IMR-90 (cell line): ENCODE results near the gene AGAP1. TPM values are rescaled to one million over a fixed set of nuclear protein-coding genes. Genes with fewer than 3 reads are reported as not detected.

ENCODE experiments used
- ATAC-seq: fragments of 200-7000 bp; cut with Tn5 transposase; 2 replicates; pipeline ENCODE4 v1.9.1; 2020; ENCODE audit warnings: low read depth, mild to moderate bottlenecking, moderate library complexity
- BruUV-seq: library from RNA; stranded (reverse); fragments of 400-500 nt; replicated peaks from 2 replicates; lab custom pipeline; 2021; lab: Mats Ljungman, UMichigan
- CTCF ChIA-PET: fragments of 300-600 bp; formaldehyde crosslinking; extraction: SDS; loops from one replicate; lab custom pipeline; 2021; ENCODE audit warnings: antibody characterized with exemption; lab: Yijun Ruan, JAX
- POLR2A ChIA-PET: fragments of 300-600 bp; sonication (Branson Sonifier 250); formaldehyde crosslinking; loops from one replicate; lab custom pipeline; 2022; ENCODE audit warnings: antibody characterized with exemption; ENCODE audit not compliant: unreplicated experiment; lab: Charles Lee
- DNase-seq: peaks from one replicate; pipeline ENCODE4 v3.0.0; 2013
- H2AFZ ChIP-seq: replicated peaks from 2 replicates; pipeline ENCODE3; 2013; ENCODE audit warnings: low read length, mild to moderate bottlenecking; ENCODE audit not compliant: poor library complexity
- H2AK5ac ChIP-seq: 2 replicates; pipeline ENCODE4 v1.6.1; 2013; ENCODE audit warnings: low read depth, low read length, inconsistent platforms
- H2AK9ac ChIP-seq: replicated peaks from 2 replicates; pipeline ENCODE3; 2013; ENCODE audit warnings: mild to moderate bottlenecking, low read depth, low read length, moderate library complexity; ENCODE audit not compliant: poor library complexity
- H2BK120ac ChIP-seq: 2 replicates; pipeline ENCODE4 v1.6.1; 2013; ENCODE audit warnings: low read depth, low read length, inconsistent platforms
- H2BK15ac ChIP-seq: 3 replicates; pipeline ENCODE4 v1.6.1; 2013; ENCODE audit warnings: low read depth, low read length, inconsistent platforms
- H2BK20ac ChIP-seq: 2 replicates; pipeline ENCODE4 v1.6.1; 2013; ENCODE audit warnings: low read depth, mild to moderate bottlenecking, inconsistent platforms, low read length, moderate library complexity
- H2BK5ac ChIP-seq: 2 replicates; pipeline ENCODE4 v1.6.1; 2013; ENCODE audit warnings: mild to moderate bottlenecking, low read depth, low read length, inconsistent platforms; ENCODE audit not compliant: poor library complexity, severe bottlenecking
- H3K14ac ChIP-seq: replicated peaks from 2 replicates; pipeline ENCODE4 v1.6.1; 2013; ENCODE audit warnings: low read depth, low read length, inconsistent platforms
- H3K18ac ChIP-seq: 2 replicates; pipeline ENCODE4 v1.6.1; 2013; ENCODE audit warnings: low read depth, low read length, control low read depth
- H3K23ac ChIP-seq: 2 replicates; pipeline ENCODE4 v1.6.1; 2013; ENCODE audit warnings: low read depth, low read length, inconsistent platforms
- H3K27ac ChIP-seq: 2 replicates; pipeline ENCODE4 v1.5.1; 2013; ENCODE audit warnings: mild to moderate bottlenecking, control low read depth, low read length; ENCODE audit not compliant: insufficient read depth
- H3K27me3 ChIP-seq: 2 replicates; pipeline ENCODE4 v1.6.1; 2013; ENCODE audit warnings: low read length; ENCODE audit not compliant: control insufficient read depth, insufficient read depth
- H3K36me3 ChIP-seq: 2 replicates; pipeline ENCODE4 v1.6.1; 2013; ENCODE audit warnings: low read length, mixed read lengths; ENCODE audit not compliant: control insufficient read depth, insufficient read depth
- H3K4ac ChIP-seq: 2 replicates; pipeline ENCODE4 v1.6.1; 2013; ENCODE audit warnings: low read depth, low read length, inconsistent platforms
- H3K4me1 ChIP-seq: 2 replicates; pipeline ENCODE4 v1.6.1; 2013; ENCODE audit warnings: low read length, mixed read lengths; ENCODE audit not compliant: control insufficient read depth, insufficient read depth
- H3K4me2 ChIP-seq: 2 replicates; pipeline ENCODE4 v1.6.1; 2013; ENCODE audit warnings: low read depth, mild to moderate bottlenecking, control low read depth, low read length, moderate library complexity
- H3K4me3 ChIP-seq: 2 replicates; pipeline ENCODE4 v1.5.1; 2013; ENCODE audit warnings: low read depth, mild to moderate bottlenecking, control low read depth, low read length, moderate library complexity; ENCODE audit not compliant: insufficient read depth
- H3K56ac ChIP-seq: 2 replicates; pipeline ENCODE4 v1.6.1; 2013; ENCODE audit warnings: low read length, inconsistent platforms; ENCODE audit not compliant: insufficient read depth; ENCODE audit errors: extremely low read depth
- H3K79me1 ChIP-seq, 2 experiments: 2 replicates each; pipeline ENCODE4 v1.6.1; 2013; ENCODE audit warnings: low read length in 2 of 2, inconsistent platforms in 1 of 2, low read depth in 1 of 2
- H3K9ac ChIP-seq: 2 replicates; pipeline ENCODE4 v1.6.1; 2013; ENCODE audit warnings: low read depth, low read length, control low read depth
- H3K9me1 ChIP-seq: 2 replicates; pipeline ENCODE4 v1.6.1; 2013; ENCODE audit warnings: low read length, inconsistent platforms; ENCODE audit not compliant: insufficient read depth
- H3K9me3 ChIP-seq: 2 replicates; pipeline ENCODE4 v1.6.1; 2013; ENCODE audit warnings: low read length; ENCODE audit not compliant: control insufficient read depth, insufficient read depth
- H4K20me1 ChIP-seq: 2 replicates; pipeline ENCODE4 v1.6.1; 2013; ENCODE audit warnings: low read length, inconsistent platforms; ENCODE audit not compliant: insufficient read depth
- H4K5ac ChIP-seq: 2 replicates; pipeline ENCODE4 v1.6.1; 2013; ENCODE audit warnings: mild to moderate bottlenecking, low read depth, low read length, control low read depth
- H4K8ac ChIP-seq, 2 experiments: 2 replicates each; pipeline ENCODE4 v1.6.1; 2013; ENCODE audit warnings: low read depth in 2 of 2, low read length in 2 of 2, control low read depth in 1 of 2, inconsistent platforms in 1 of 2
- H4K91ac ChIP-seq: 2 replicates; pipeline ENCODE4 v1.6.1; 2013; ENCODE audit warnings: low read depth, low read length, inconsistent platforms; ENCODE audit not compliant: insufficient read depth
- CEBPB ChIP-seq: IDR thresholded peaks from 2 replicates; pipeline ENCODE4 v1.6.1; 2012; ENCODE audit warnings: low read depth, low read length, improper control_type of control experiment
- RCOR1 ChIP-seq: IDR thresholded peaks from 2 replicates; pipeline ENCODE4 v1.6.1; 2012; ENCODE audit warnings: mild to moderate bottlenecking, low read length, improper control_type of control experiment; ENCODE audit not compliant: insufficient replicate concordance
- WGBS, 2 experiments: methylation state at CpG; one replicate each; pipeline versions ENCODE4 v1.1.5 to v1.1.7; 2013; ENCODE audit warnings: missing lambda C conversion rate in 2 of 2; ENCODE audit not compliant: insufficient read length in 1 of 2; ENCODE audit errors: extremely low coverage in 2 of 2; 5-methylcytosine and 5-hydroxymethylcytosine counted together
- dilution Hi-C: fragments of 300-500 bp; cut with HindIII; formaldehyde crosslinking; loops from one replicate; pipeline ENCODE4 v1.14.3; 2018; ENCODE audit warnings: low sequenced_read_pairs; ENCODE audit not compliant: unreplicated experiment
- in situ Hi-C: fragments of 300-500 bp; cut with MboI; formaldehyde crosslinking; loops from 3 replicates; pipeline ENCODE4 v1.14.3; 2019; ENCODE audit warnings: low sequenced_read_pairs, inconsistent platforms, mixed read lengths
- intact Hi-C: fragments of 100-400 bp; cut with micrococcal nuclease; formaldehyde crosslinking; loops from 2 replicates; pipeline ENCODE4 v1.10.0; 2022
- polyA plus RNA-seq, 3 experiments: library from polyadenylated mRNA; depleted of rRNA; stranded (reverse); fragments of >200 nt; gene quantifications; 2 replicates each; pipeline ENCODE4 v1.2.3, GENCODE V29; 2012; ENCODE audit warnings: low replicate concordance in 1 of 3
- total RNA-seq: library from RNA; depleted of rRNA; stranded (reverse); fragments of >200 nt; gene quantifications from 2 replicates; pipeline ENCODE4 v1.2.3, GENCODE V29; 2012

AGAP1 gene
- total and polyA plus RNA-seq, 2 of the 4 experiments (the other 2 are of a cell fraction), result 15.1 to 16.4 TPM

DNA sequence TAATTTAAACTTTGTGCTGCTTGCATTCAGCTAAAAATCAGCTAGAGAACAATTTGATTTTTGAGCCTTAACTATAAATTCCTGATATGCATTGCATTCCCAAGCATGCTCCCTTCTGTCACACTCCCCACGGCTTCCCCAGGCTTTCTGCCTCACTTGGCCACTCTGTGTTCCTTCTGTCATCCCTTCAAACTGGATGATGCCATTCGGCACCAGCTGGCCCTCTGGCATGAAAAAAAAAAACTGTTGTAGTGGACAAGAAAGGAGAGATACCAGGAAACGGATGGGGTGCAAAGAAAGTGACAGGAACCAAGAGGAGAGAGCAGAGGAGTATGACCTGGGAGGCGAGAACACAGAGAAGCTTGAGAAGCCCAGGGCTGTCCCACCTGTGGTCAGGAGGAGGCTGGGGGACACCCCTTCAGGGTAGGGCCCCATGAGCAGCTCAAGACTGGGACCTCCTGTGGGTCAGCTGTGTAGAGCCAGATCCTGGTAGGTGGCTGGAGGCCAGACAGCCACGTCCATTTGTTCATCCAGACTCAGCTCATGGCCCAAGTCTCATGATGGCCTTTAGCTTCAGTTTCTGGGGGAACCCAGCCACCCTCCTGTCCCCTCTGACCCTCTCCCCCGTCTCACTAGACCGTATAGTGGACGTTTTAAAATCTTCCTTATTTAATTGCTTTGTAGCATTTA, 462.6 kb downstream of the AGAP1 start:
- H4K5ac ChIP-seq, result no peak overlapping the region
- 83% methylated on average over 3 of the region's 8 CpGs; no CpG with 5 or more reads in 1 of the 2 experiments for WGBS, 2 experiments
- H2AFZ ChIP-seq, result no peak overlapping the region
- in situ Hi-C loops, result no loop called here
- H3K9ac ChIP-seq, result no peak overlapping the region
- no peak overlapping the region for H3K14ac ChIP-seq
- no peaks in the 10 kb centered on the region for H3K27me3 ChIP-seq
- H3K18ac ChIP-seq, result no peak overlapping the region
- H2BK120ac ChIP-seq, result no peak overlapping the region
- no peaks in the 10 kb centered on the region for H3K4me1 ChIP-seq
- no TSS peak for BruUV-seq
- TF ChIP-seq CEBPB, result no peak
- TF ChIP-seq RCOR1, result no peak
- no peaks in the 10 kb centered on the region for H4K20me1 ChIP-seq
- no peaks in the 10 kb centered on the region; the same call in 1 of the 2 replicates for H3K36me3 ChIP-seq
- no peak overlapping the region for H3K4me3 ChIP-seq
- 0 out of 4 replicates have a peak, but pooled peaks cover 0 to 3% of the 10 kb centered on the region in 2 experiments for H3K79me1 ChIP-seq
- no peaks in the 10 kb centered on the region for H3K9me3 ChIP-seq
- no peak overlapping the region for H2BK15ac ChIP-seq
- no peak overlapping the region for H3K56ac ChIP-seq
- intact Hi-C loops, result no loop called here
- no peak overlapping the region for H2AK5ac ChIP-seq
- H4K8ac ChIP-seq, result no peak overlapping the region
- no peak overlapping the region for H3K4me2 ChIP-seq
- H2AK9ac ChIP-seq, result no peak overlapping the region
- dilution Hi-C loops, result no loop called here
- CTCF ChIA-PET, result interaction anchor here (0.6 kb wide), 1 partner anchor 8 kb away, joined by 3 read pairs; no protein-coding TSS in a partner anchor
- POLR2A ChIA-PET, result no interaction called here
- DNase-seq (no peak), ATAC-seq (no peak)
- no peak overlapping the region for H3K4ac ChIP-seq
- no peak overlapping the region for H3K23ac ChIP-seq
- H3K9me1 ChIP-seq, result no peaks in the 10 kb centered on the region; the same call in 1 of the 2 replicates
- no peak overlapping the region for H2BK5ac ChIP-seq
- H3K27ac ChIP-seq, result no peak overlapping the region
- H4K91ac ChIP-seq, result no peak overlapping the region
- H2BK20ac ChIP-seq, result no peak overlapping the region
